Loucy (cell line): Measurements from ENCODE around the gene DNAJB6.

Source experiments
- H2AFZ ChIP-seq: fragments of 200-600 bp; sonication (generic); 2 replicates; pipeline ENCODE4 v1.6.0; 2016; ENCODE audit warnings: antibody characterized with exemption, mild to moderate bottlenecking, low read length, moderate library complexity
- H3F3A ChIP-seq: fragments of 200-600 bp; 2 replicates; pipeline ENCODE4 v1.6.0; 2016; ENCODE audit warnings: antibody characterized with exemption, low read depth, mild to moderate bottlenecking
- H3K27me3 ChIP-seq: fragments of 200-600 bp; sonication (generic); 2 replicates; pipeline ENCODE4 v1.6.1; 2014; ENCODE audit warnings: low read length, mild to moderate bottlenecking; ENCODE audit not compliant: insufficient read depth, poor library complexity, severe bottlenecking
- H3K36me3 ChIP-seq: fragments of 200-600 bp; sonication (generic); 2 replicates; pipeline ENCODE4 v1.6.1; 2016; ENCODE audit warnings: low read length; ENCODE audit not compliant: insufficient read depth
- H3K4me1 ChIP-seq: fragments of 200-600 bp; sonication (generic); 2 replicates; pipeline ENCODE4 v1.5.1; 2014; ENCODE audit warnings: low read length, mild to moderate bottlenecking; ENCODE audit not compliant: insufficient read depth, poor library complexity, severe bottlenecking
- H3K4me2 ChIP-seq: fragments of 200-600 bp; sonication (generic); 2 replicates; pipeline ENCODE4 v1.6.0; 2014; ENCODE audit warnings: antibody characterized with exemption, low read length, low read depth, mild to moderate bottlenecking; ENCODE audit not compliant: poor library complexity, severe bottlenecking
- H3K4me3 ChIP-seq: fragments of 200-600 bp; sonication (generic); 2 replicates; pipeline ENCODE4 v1.5.1; 2014; ENCODE audit warnings: low read length, mild to moderate bottlenecking, mixed read lengths; ENCODE audit not compliant: poor library complexity, severe bottlenecking
- H3K79me2 ChIP-seq: fragments of 200-600 bp; sonication (generic); 2 replicates; pipeline ENCODE4 v1.6.1; 2014; ENCODE audit warnings: low read length; ENCODE audit not compliant: insufficient read depth
- H3K9ac ChIP-seq: fragments of 200-600 bp; sonication (generic); 2 replicates; pipeline ENCODE4 v1.6.0; 2014; ENCODE audit warnings: mild to moderate bottlenecking, low read depth, low read length, moderate library complexity; ENCODE audit not compliant: poor library complexity, severe bottlenecking
- H3K9me2 ChIP-seq: fragments of 200-600 bp; sonication (generic); replicated peaks from 2 replicates; pipeline ENCODE4 v1.6.1; 2016; ENCODE audit warnings: low read depth, low read length, mixed read lengths
- H3K9me3 ChIP-seq: fragments of 200-600 bp; sonication (generic); 2 replicates; pipeline ENCODE4 v1.6.1; 2014; ENCODE audit warnings: mild to moderate bottlenecking, antibody characterized with exemption, low read length, low read depth; ENCODE audit not compliant: insufficient read depth
- H4K20me1 ChIP-seq: fragments of 200-600 bp; sonication (generic); 2 replicates; pipeline ENCODE4 v1.6.0; 2014; ENCODE audit warnings: antibody characterized with exemption, low read length, mild to moderate bottlenecking; ENCODE audit not compliant: insufficient read depth, poor library complexity, severe bottlenecking
- EZH2phosphoT487 ChIP-seq: fragments of 200-600 bp; IDR thresholded peaks from 2 replicates; pipeline ENCODE4 v1.6.1; 2018; ENCODE audit warnings: antibody characterized with exemption, mild to moderate bottlenecking, moderate library complexity, borderline replicate concordance
- TF ChIP-seq, protein P1 (sequence below): fragments of 200-600 bp; sonication (generic); conservative IDR thresholded peaks from 2 replicates; pipeline ENCODE4 v1.5.1; 2014; ENCODE audit warnings: mild to moderate bottlenecking, antibody characterized with exemption, low read length

Gene DNAJB6

DNA sequence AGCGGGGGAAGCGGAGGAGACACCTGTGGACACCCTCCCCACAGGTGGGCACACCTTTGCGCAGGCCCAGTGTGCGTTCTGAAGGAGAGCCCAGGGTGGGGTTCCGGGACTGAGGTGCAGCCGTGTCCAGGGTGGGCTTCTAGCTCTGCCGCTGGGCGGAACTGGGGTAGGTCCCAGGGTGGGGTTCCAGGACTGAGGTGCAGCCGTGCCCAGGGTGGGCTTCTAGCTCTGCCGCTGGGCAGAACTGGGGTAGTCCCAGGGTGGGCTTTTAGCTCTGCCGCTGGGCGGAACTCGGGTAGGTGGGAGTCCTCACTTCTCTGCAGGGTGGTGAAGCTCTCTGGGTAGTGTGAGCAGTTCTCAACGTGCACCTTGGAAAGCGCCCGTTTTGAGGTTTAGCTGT lies 78.7 kb downstream of the DNAJB6 start:
- Histone ChIP-seq H3K9ac (no peak overlapping the region), H3K4me3 (no peak overlapping the region), H3K4me2 (no peak overlapping the region), H3K27me3 (no peaks in the 10 kb centered on the region), H3K79me2 (no peaks in the 10 kb centered on the region), H3K36me3 (peaks cover 38% of the 10 kb centered on the region; the same call in 1 of the 2 replicates), H2AFZ (no peak overlapping the region), H4K20me1 (no peaks in the 10 kb centered on the region), H3K9me3 (no peaks in the 10 kb centered on the region), H3F3A (no peaks in the 10 kb centered on the region), H3K9me2 (no peaks in the 10 kb centered on the region), H3K4me1 (no peaks in the 10 kb centered on the region)
- TF ChIP-seq, protein P1, sequence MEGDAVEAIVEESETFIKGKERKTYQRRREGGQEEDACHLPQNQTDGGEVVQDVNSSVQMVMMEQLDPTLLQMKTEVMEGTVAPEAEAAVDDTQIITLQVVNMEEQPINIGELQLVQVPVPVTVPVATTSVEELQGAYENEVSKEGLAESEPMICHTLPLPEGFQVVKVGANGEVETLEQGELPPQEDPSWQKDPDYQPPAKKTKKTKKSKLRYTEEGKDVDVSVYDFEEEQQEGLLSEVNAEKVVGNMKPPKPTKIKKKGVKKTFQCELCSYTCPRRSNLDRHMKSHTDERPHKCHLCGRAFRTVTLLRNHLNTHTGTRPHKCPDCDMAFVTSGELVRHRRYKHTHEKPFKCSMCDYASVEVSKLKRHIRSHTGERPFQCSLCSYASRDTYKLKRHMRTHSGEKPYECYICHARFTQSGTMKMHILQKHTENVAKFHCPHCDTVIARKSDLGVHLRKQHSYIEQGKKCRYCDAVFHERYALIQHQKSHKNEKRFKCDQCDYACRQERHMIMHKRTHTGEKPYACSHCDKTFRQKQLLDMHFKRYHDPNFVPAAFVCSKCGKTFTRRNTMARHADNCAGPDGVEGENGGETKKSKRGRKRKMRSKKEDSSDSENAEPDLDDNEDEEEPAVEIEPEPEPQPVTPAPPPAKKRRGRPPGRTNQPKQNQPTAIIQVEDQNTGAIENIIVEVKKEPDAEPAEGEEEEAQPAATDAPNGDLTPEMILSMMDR = no peak
- TF ChIP-seq EZH2phosphoT487 = no peak

DNA sequence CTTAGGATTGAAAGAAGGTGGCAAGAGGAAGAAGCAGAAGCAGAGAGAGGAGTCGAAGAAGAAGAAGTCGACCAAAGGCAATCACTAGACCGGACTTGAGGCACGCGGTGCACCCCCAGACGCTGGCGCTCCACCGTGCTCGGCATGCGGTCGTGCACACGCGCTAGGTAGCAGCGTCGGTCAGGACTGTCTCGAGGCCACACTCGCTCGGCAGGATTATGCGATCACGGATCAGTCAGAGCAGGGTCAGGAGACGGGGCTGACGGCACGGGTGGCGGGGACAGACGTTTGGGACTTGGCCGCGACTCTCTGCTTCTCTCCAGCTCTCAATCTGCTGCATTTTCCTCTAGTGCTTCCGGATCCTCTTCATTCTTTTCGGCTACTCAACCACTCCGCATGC lies 79.2 kb downstream of the DNAJB6 start:
- Histone ChIP-seq H3K27me3 (no peaks in the 10 kb centered on the region), H3K9ac (no peak overlapping the region), H3K4me1 (no peaks in the 10 kb centered on the region), H3K9me3 (no peaks in the 10 kb centered on the region), H3F3A (no peaks in the 10 kb centered on the region), H3K79me2 (no peaks in the 10 kb centered on the region), H3K9me2 (no peaks in the 10 kb centered on the region), H3K36me3 (peaks cover 33% of the 10 kb centered on the region; the same call in 1 of the 2 replicates), H4K20me1 (no peaks in the 10 kb centered on the region), H3K4me2 (no peak overlapping the region), H2AFZ (no peak overlapping the region), H3K4me3 (no peak overlapping the region)
- TF ChIP-seq, protein P1 = no peak

DNA sequence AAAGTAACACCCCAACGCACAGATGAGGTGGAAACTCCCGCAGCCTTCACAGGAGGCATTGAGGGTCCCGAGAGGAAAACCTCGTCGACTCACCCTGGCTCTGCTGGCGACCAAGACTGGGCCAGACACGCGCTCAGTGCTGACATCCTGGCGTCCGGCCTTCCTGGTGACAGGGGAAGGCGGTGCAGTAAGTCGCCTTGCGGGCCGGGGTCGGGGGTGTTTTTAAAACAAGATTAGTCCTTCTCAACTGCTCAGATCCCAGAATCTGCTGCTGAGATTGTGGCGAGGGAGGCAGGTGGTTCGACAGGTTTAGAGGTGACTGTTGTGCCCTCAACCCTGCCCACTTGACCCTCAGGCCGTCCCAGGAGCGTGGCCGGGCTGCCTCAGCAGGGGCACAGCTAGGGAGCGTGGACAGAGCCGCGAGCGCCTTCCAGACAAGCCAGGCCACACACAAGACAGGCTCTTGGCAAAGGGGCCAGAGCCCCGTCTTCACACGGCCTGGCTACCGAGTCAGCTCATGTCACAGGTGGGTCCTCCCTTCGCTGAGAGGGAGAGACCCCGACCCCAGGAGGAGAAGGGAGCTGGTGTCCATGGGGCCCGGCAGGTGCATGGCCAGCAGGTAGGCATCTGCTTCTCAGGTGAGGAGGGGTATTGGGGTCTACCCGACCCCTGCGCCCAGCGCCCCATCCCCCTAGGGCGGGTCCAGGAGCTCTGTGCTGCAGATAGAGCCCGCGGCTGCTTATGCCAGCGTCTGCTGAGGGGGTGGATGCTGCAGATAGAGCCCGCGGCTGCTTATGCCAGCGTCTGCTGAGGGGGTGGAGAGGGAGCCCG lies 81.6 kb downstream of the DNAJB6 start:
- no peaks in the 10 kb centered on the region for H4K20me1 ChIP-seq
- peaks cover 33% of the 10 kb centered on the region; the same call in 1 of the 2 replicates for H3K36me3 ChIP-seq
- TF ChIP-seq, protein P1 = no peak
- no peak for TF ChIP-seq EZH2phosphoT487
- no peak overlapping the region for H2AFZ ChIP-seq
- no peaks in the 10 kb centered on the region for H3K9me3 ChIP-seq
- no peak overlapping the region for H3K9ac ChIP-seq
- no peaks in the 10 kb centered on the region for H3K27me3 ChIP-seq
- H3K79me2 ChIP-seq = no peaks in the 10 kb centered on the region
- H3K4me3 ChIP-seq = no peak overlapping the region
- no peaks in the 10 kb centered on the region for H3F3A ChIP-seq
- H3K9me2 ChIP-seq = no peaks in the 10 kb centered on the region
- no peaks in the 10 kb centered on the region for H3K4me1 ChIP-seq
- H3K4me2 ChIP-seq = no peak overlapping the region
